PC-9 (cell line): ENCODE measurements around the gene EDA.

Experiments used
- CTCF ChIP-seq: fragments of 200-600 bp; sonication (generic); conservative IDR thresholded peaks from 2 replicates; pipeline ENCODE4 v1.6.1; 2017; ENCODE audit warnings: mixed run types, antibody characterized with exemption, mild to moderate bottlenecking, moderate library complexity
- EZH2 ChIP-seq: fragments of 200-600 bp; sonication (generic); IDR thresholded peaks from 2 replicates; pipeline ENCODE4 v1.8.0; 2017; ENCODE audit warnings: antibody characterized with exemption, low read depth

GRCh38 chrX:70030301-70030767 is 414.4 kb downstream of the EDA start:
- TF ChIP-seq CTCF = peak; percentile 71
- TF ChIP-seq EZH2 = no peak
